Adrenal gland (tissue), 12 donors: Measurements from ENCODE around the gene SDCCAG8. TPM values are rescaled to one million over a fixed set of nuclear protein-coding genes. Genes with fewer than 3 reads are reported as not detected.

Experiments used
- DNase-seq, 7 donors: peaks; one replicate each; pipeline ENCODE4 v3.0.0-alpha.2; 2019 to 2020
- H3K27ac ChIP-seq, 5 donors: fragments of 200-600 bp; sonication (generic) in 4 of 5; 1 replicate in 3 of 5; 2 replicates in 2 of 5; pipeline versions ENCODE4 v1.5.1 to v1.8.0; 2016 to 2020; ENCODE audit warnings: mild to moderate bottlenecking in 1 of 5
- H3K27me3 ChIP-seq: fragments of 200-600 bp; 2 replicates; pipeline ENCODE4 v1.8.0; 2021
- H3K36me3 ChIP-seq, 2 donors: fragments of 200-600 bp; replicated peaks in 1 of 2; 1 replicate in 1 of 2; 2 replicates in 1 of 2; pipeline versions ENCODE4 v1.5.1 to v1.8.0; 2018 to 2022
- H3K4me1 ChIP-seq, 2 donors: fragments of 200-600 bp; replicated peaks in 1 of 2; 1 replicate in 1 of 2; 2 replicates in 1 of 2; pipeline versions ENCODE4 v1.5.1 to v1.8.0; 2018 to 2021
- H3K4me3 ChIP-seq, 4 donors: fragments of 200-600 bp; sonication (generic) in 3 of 4; one replicate each; pipeline ENCODE4 v1.5.1; 2016 to 2018
- H3K9me3 ChIP-seq, 3 donors: fragments of 200-600 bp; sonication (generic) in 1 of 3; replicated peaks in 1 of 3; 1 replicate in 2 of 3; 2 replicates in 1 of 3; pipeline versions ENCODE4 v1.5.1 to v1.8.0; 2016 to 2021
- CTCF ChIP-seq, 6 experiments: fragments of 450-650 bp in 4 of 6; fragments of 200-600 bp in 2 of 6; sonication (generic) in 1 of 6; IDR thresholded peaks; 1 replicate in 5 of 6; 2 replicates in 1 of 6; pipeline versions ENCODE4 v1.5.1 to v1.8.0; 2016 to 2021; ENCODE audit warnings: antibody characterized with exemption in 6 of 6, mild to moderate bottlenecking in 2 of 6, moderate library complexity in 1 of 6
- POLR2A ChIP-seq, 2 donors: fragments of 450-650 bp; IDR thresholded peaks; one replicate each; pipeline ENCODE4 v1.6.1; 2017; ENCODE audit warnings: antibody characterized with exemption in 2 of 2, mild to moderate bottlenecking in 2 of 2, moderate library complexity in 1 of 2
- WGBS, 4 donors: extraction: QIAGEN DNeasy Blood & Tissue Kit in 2 of 4; methylation state at CpG; one replicate each; pipeline versions ENCODE4 v1.1.5 to v1.1.7; 2013 to 2017; 5-methylcytosine and 5-hydroxymethylcytosine counted together
- intact Hi-C, 2 donors: fragments of 100-400 bp; cut with DNase I; formaldehyde crosslinking; loops; one replicate each; pipeline versions ENCODE4 v1.14.1 to v1.15.0; 2022 to 2023
- polyA plus RNA-seq, 3 donors: library from polyadenylated mRNA; stranded (reverse); fragments of 200-250 nt in 2 of 3; fragments of 350-450 nt in 1 of 3; fragmentation: Illumina TruSeq in 1 of 3; extraction: RNeasy Lipid Tissue Mini Kit (QIAGEN cat#74804) in 1 of 3; gene quantifications; one replicate each; pipeline ENCODE4 v1.2.3, GENCODE V29; 2013 to 2014
- total RNA-seq, 9 donors: library from RNA; depleted of rRNA in 4 of 9; stranded (reverse); fragments of >200 nt in 4 of 9; fragments of 120-200 nt in 1 of 9; fragmentation: NEBNext Ultra II Directional in 1 of 9; extraction: Animal tissue kit (Norgen Biotek cat#: 25700) in 1 of 9; gene quantifications; one replicate each; pipeline versions ENCODE4 v1.1.0 to v1.2.4, GENCODE V29; 2013 to 2023
- donor health status: healthy with polysubstance abuse.
- donor health status: Bipolar disorder and iron deficiency.
- donor health status: DM: yes; HTN: yes; CAD: no.
- donor health status: DM: no; HTN: no; CAD: no.
- donor health status: DM: no; HTN: no; CAD: no.
- donor health status: DM: yes; HTN: yes; CAD: no.

Gene SDCCAG8
- total and polyA plus RNA-seq, 12 donors: 22.5 to 60.9 (median 44.1) TPM

GRCh38 chr1:243477731-243478290 lies 222.0 kb downstream of the SDCCAG8 start:
- H3K4me1 ChIP-seq: peaks cover 5 to 17% of the 10 kb centered on the region in 2 donors
- no peak overlapping the region for H3K4me3 ChIP-seq
- no peak for TF ChIP-seq CTCF (IDR thresholded peaks at IDR 0.05)
- TF ChIP-seq POLR2A (IDR thresholded peaks at IDR 0.05): no peak
- H3K27ac ChIP-seq: no peak overlapping the region
- H3K36me3 ChIP-seq: no peaks in the 10 kb centered on the region
- DNase-seq: no peak
- H3K27me3 ChIP-seq: no peaks in the 10 kb centered on the region
- WGBS, 4 donors: 90 to 94% (median 93%) methylated on average over 7 of the region's 7 CpGs
- intact Hi-C loops: no loop called here
- no peaks in the 10 kb centered on the region for H3K9me3 ChIP-seq

GRCh38 chr1:243481101-243481500 lies 225.3 kb downstream of the SDCCAG8 start:
- H3K4me1 ChIP-seq: peaks cover 8 to 13% of the 10 kb centered on the region in 2 donors
- no peak overlapping the region for H3K27ac ChIP-seq
- no peaks in the 10 kb centered on the region for H3K9me3 ChIP-seq
- no peaks in the 10 kb centered on the region for H3K36me3 ChIP-seq
- H3K27me3 ChIP-seq: no peaks in the 10 kb centered on the region
- intact Hi-C loops: no loop called here
- DNase-seq: no peak
- no peak overlapping the region for H3K4me3 ChIP-seq
- TF ChIP-seq POLR2A (IDR thresholded peaks at IDR 0.05) (no peak), CTCF (IDR thresholded peaks at IDR 0.05) (no peak)
- 94 to 98% (median 96%) methylated on average over 5 of the region's 5 CpGs for WGBS, 4 donors

GRCh38 chr1:243482141-243483022 lies 226.5 kb downstream of the SDCCAG8 start:
- peak overlapping the region in 1 of 5 donors; percentile 19 for H3K27ac ChIP-seq
- no peaks in the 10 kb centered on the region for H3K9me3 ChIP-seq
- peak overlapping the region in 2 of 4 donors; percentile 32 to 46 for H3K4me3 ChIP-seq
- H3K4me1 ChIP-seq: peaks cover 8 to 13% of the 10 kb centered on the region in 2 donors
- no peaks in the 10 kb centered on the region for H3K27me3 ChIP-seq
- 43 to 52% (median 49%) methylated on average over 15 to 25 of the region's 25 CpGs for WGBS, 4 donors
- peak in 1 of 7 donors; percentile 71 for DNase-seq
- intact Hi-C loops: no loop called here
- H3K36me3 ChIP-seq: no peaks in the 10 kb centered on the region
- no peak for TF ChIP-seq POLR2A (IDR thresholded peaks at IDR 0.05)
- no peak for TF ChIP-seq CTCF (IDR thresholded peaks at IDR 0.05)

GRCh38 chr1:243483071-243483771 lies 227.4 kb downstream of the SDCCAG8 start:
- no peaks in the 10 kb centered on the region for H3K27me3 ChIP-seq
- no peaks in the 10 kb centered on the region for H3K36me3 ChIP-seq
- peak overlapping the region in 2 of 4 donors; percentile 32 to 46 for H3K4me3 ChIP-seq
- H3K27ac ChIP-seq: peak overlapping the region in 1 of 5 donors; percentile 19
- intact Hi-C loops: no loop called here
- DNase-seq: peak in 3 of 7 donors; percentile 22 to 39 (median 36)
- WGBS, 4 donors: 15 to 34% (median 21%) methylated on average over 22 to 59 of the region's 60 CpGs
- TF ChIP-seq CTCF (IDR thresholded peaks at IDR 0.05) (peak in 2 of 6 experiments; percentile 19 to 34), POLR2A (IDR thresholded peaks at IDR 0.05) (no peak)
- no peaks in the 10 kb centered on the region for H3K9me3 ChIP-seq
- peaks cover 8 to 13% of the 10 kb centered on the region in 2 donors for H3K4me1 ChIP-seq
